Measurements from ENCODE around the gene EDAR. TPM values are rescaled to one million over a fixed set of nuclear protein-coding genes. Genes with fewer than 3 reads are reported as not detected.

The EDAR gene
- total and polyA plus RNA-seq, 2 of the 4 experiments (the other 2 are of a cell fraction): not detected

DNA sequence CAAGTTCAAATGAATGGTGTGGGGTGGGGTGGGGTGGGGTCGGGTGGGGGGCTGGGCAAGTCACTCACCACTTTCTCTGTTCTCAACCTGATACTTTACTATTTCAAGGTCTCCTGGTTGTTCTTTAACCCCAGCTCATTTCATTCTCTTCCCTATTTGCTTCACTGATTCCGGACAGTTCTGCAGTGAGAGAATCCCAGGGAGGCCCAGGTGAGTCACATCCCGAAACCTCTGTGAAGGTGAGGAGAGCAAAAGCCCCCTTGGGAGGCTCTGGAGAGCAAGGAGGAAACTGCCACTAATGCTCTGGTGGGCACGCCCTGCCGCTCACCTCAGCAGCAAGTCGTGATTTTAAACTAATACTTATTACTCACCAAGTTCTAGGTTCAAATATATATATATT is 8.9 kb downstream of the EDAR start:
- no peak for TF ChIP-seq MAFK (IDR thresholded peaks at IDR 0.05; ENCODE audit: low read depth, low read length)
- TF ChIP-seq RAD21 (IDR thresholded peaks at IDR 0.05; ENCODE audit: low read length): no peak
- no peak for TF ChIP-seq NFE2L2 (IDR thresholded peaks at IDR 0.05; ENCODE audit: low read depth, low read length)
- no peak for TF ChIP-seq CHD1 (IDR thresholded peaks at IDR 0.05; ENCODE audit: low read depth, low read length)
- TF ChIP-seq POLR2A (IDR thresholded peaks at IDR 0.05; ENCODE audit: low read depth, low read length): no peak
- no peak for TF ChIP-seq RCOR1 (IDR thresholded peaks at IDR 0.05; ENCODE audit: insufficient replicate concordance, low read length)
- TF ChIP-seq FOS (IDR thresholded peaks at IDR 0.05; ENCODE audit: low read depth, low read length): no peak
- TF ChIP-seq, protein P1, sequence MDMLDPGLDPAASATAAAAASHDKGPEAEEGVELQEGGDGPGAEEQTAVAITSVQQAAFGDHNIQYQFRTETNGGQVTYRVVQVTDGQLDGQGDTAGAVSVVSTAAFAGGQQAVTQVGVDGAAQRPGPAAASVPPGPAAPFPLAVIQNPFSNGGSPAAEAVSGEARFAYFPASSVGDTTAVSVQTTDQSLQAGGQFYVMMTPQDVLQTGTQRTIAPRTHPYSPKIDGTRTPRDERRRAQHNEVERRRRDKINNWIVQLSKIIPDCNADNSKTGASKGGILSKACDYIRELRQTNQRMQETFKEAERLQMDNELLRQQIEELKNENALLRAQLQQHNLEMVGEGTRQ (IDR thresholded peaks at IDR 0.05; ENCODE audit: low read depth, low read length): no peak
- no peak for TF ChIP-seq MAZ (IDR thresholded peaks at IDR 0.05; ENCODE audit: borderline replicate concordance, low read depth, low read length)
- no peak overlapping the region for H3K23ac ChIP-seq (ENCODE audit: low read depth, low read length)
- H3K9me3 ChIP-seq (ENCODE audit: control insufficient read depth, insufficient read depth, low read length): no peaks in the 10 kb centered on the region
- H3K27ac ChIP-seq (ENCODE audit: insufficient read depth, low read length): no peak overlapping the region
- no peak overlapping the region for H3K18ac ChIP-seq (ENCODE audit: low read depth, low read length)
- H4K91ac ChIP-seq (ENCODE audit: insufficient read depth, low read depth, low read length): no peak overlapping the region
- peaks cover 3% of the 10 kb centered on the region; the same call in 1 of the 2 replicates for H4K20me1 ChIP-seq (ENCODE audit: insufficient read depth, low read length)
- peaks cover 80% of the 10 kb centered on the region for H3K27me3 ChIP-seq (ENCODE audit: control insufficient read depth, insufficient read depth, low read length)
- no peaks in the 10 kb centered on the region for H3K36me3 ChIP-seq (ENCODE audit: control insufficient read depth, insufficient read depth, low read length)
- H3K4ac ChIP-seq (ENCODE audit: low read depth, low read length): no peak overlapping the region
- no peaks in the 10 kb centered on the region for H3K79me1 ChIP-seq (ENCODE audit: low read depth in 1 of 2, low read length in 2 of 2)
- no peaks in the 10 kb centered on the region for H3K9me1 ChIP-seq (ENCODE audit: insufficient read depth, low read length)
- ATAC-seq (ENCODE audit: low read depth): no peak
- no peak overlapping the region for H4K5ac ChIP-seq (ENCODE audit: low read depth, low read length)
- no peak overlapping the region for H2BK15ac ChIP-seq (ENCODE audit: low read depth, low read length)
- 0 out of 2 replicates have a peak, but pooled peaks cover 2% of the 10 kb centered on the region for H3K4me1 ChIP-seq (ENCODE audit: control insufficient read depth, insufficient read depth, low read length)
- no peak overlapping the region for H2BK5ac ChIP-seq (ENCODE audit: low read depth, low read length, poor library complexity, severe bottlenecking)
- no peak overlapping the region for H2AFZ ChIP-seq (replicated peaks; ENCODE audit: low read length, poor library complexity)
- H3K56ac ChIP-seq (ENCODE audit: extremely low read depth, insufficient read depth, low read length): no peak overlapping the region
- H2BK20ac ChIP-seq (ENCODE audit: low read depth, low read length): no peak overlapping the region
- no peak for DNase-seq
- intact Hi-C loops (cut with micrococcal nuclease): loop anchor here (10.0 kb wide), 1 partner anchor 55 kb away; no protein-coding TSS in a partner anchor
- H3K14ac ChIP-seq (replicated peaks; ENCODE audit: low read depth, low read length): no peak overlapping the region
- no CpG with 5 or more reads among the region's 6 CpGs for WGBS, 2 experiments (ENCODE audit: extremely low coverage in 2 of 2, insufficient read length in 1 of 2)
- CTCF ChIA-PET: no interaction called here
- dilution Hi-C loops (cut with HindIII; ENCODE audit: low sequenced_read_pairs, unreplicated experiment): no loop called here
- no peak overlapping the region for H4K8ac ChIP-seq (ENCODE audit: low read depth in 2 of 2, low read length in 2 of 2)
- H3K9ac ChIP-seq (ENCODE audit: low read depth, low read length): no peak overlapping the region
- H3K4me2 ChIP-seq (ENCODE audit: low read depth, low read length): no peak overlapping the region
- in situ Hi-C loops (cut with MboI; ENCODE audit: low sequenced_read_pairs): no loop called here
- POLR2A ChIA-PET (ENCODE audit: unreplicated experiment): no interaction called here
- BruUV-seq (replicated peaks): no TSS peak
- no peak overlapping the region for H3K4me3 ChIP-seq (ENCODE audit: insufficient read depth, low read depth, low read length)
- no peak overlapping the region for H2AK9ac ChIP-seq (replicated peaks; ENCODE audit: low read depth, low read length, poor library complexity)
- H2BK120ac ChIP-seq (ENCODE audit: low read depth, low read length): no peak overlapping the region
- H2AK5ac ChIP-seq (ENCODE audit: low read depth, low read length): no peak overlapping the region

Data from IMR-90 (cell line).